Measurements from ENCODE around the gene UNC13A. TPM values are rescaled to one million over a fixed set of nuclear protein-coding genes. Genes with fewer than 3 reads are reported as not detected.
A peak's percentile ranks its signal among the peaks of the same experiment; 100 is the strongest.

UNC13A gene
- total RNA-seq = under 1 TPM; 0.02 to 0.04 TPM

- Mint-ChIP-seq H3K9me3 (no peaks in the 10 kb centered on the region), H3K27me3 (peaks cover 63% of the 10 kb centered on the region), H3K4me1 (peaks cover 7% of the 10 kb centered on the region), H3K36me3 (ENCODE audit: low read depth) (peaks cover 2% of the 10 kb centered on the region), H3K4me3 (no peak within 1 kb of the TSS), H3K27ac (no peak within 1 kb of the TSS)
- peak; percentile 54 for DNase-seq
- ChIA-PET POLR2A (no interaction called here), CTCF (interaction anchor here (0.6 to 1.5 kb wide), 2 partner anchors 244 to 1637 kb away, joined by 3 to 4 read pairs; partner anchors contain the start of gene CCDC124)
Observed at GRCh38 chr19:17687857-17688784, at the start of gene UNC13A. Gene UNC13A, minus strand, starts transcription at chr19:17688354. Its CDS starts 155 bp downstream, at chr19:17688199.

DNA sequence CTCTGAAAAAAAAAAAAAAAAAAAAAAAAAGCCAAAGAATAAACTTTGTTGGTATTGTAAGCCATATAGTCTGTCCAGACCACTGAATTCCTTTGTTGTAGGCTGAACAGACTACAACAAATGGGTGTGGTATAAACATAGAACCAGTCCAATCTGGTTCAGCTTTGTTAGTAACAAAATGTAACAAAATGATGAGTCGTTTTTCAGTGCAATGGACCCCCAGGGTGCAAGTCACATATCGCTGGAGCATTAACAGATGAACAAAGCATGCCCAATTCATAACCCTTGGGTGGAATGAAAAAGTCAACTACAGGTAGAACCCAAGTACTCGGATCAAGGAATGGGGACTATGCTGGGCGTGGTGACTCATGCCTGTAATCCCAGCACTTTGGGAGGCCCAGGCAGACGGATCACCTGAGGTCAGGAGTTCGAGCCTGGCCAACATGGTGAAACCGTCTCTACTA, 49.6 kb upstream of the UNC13A start:
- ChIA-PET POLR2A (no interaction called here), CTCF (interaction anchor here (0.6 to 3.7 kb wide), 3 partner anchors 12 to 124 kb away, joined by 3 to 15 read pairs (median 3); no protein-coding TSS in a partner anchor)
- no peaks in the 10 kb centered on the region for H3K27me3 Mint-ChIP-seq
- H3K36me3 Mint-ChIP-seq (ENCODE audit: low read depth) = peaks cover 20% of the 10 kb centered on the region
- H3K4me1 Mint-ChIP-seq = peaks cover 13% of the 10 kb centered on the region
- no peak overlapping the region for H3K4me3 Mint-ChIP-seq
- DNase-seq = no peak
- no peak overlapping the region for H3K27ac Mint-ChIP-seq
- H3K9me3 Mint-ChIP-seq = no peaks in the 10 kb centered on the region

GRCh38 chr19:17735410-17735809, 47.3 kb upstream of the UNC13A start:
- H3K4me3 Mint-ChIP-seq = no peak overlapping the region
- peaks cover 17% of the 10 kb centered on the region for H3K4me1 Mint-ChIP-seq
- H3K27ac Mint-ChIP-seq = no peak overlapping the region
- H3K36me3 Mint-ChIP-seq (ENCODE audit: low read depth) = peaks cover 36% of the 10 kb centered on the region
- no peaks in the 10 kb centered on the region for H3K9me3 Mint-ChIP-seq
- H3K27me3 Mint-ChIP-seq = no peaks in the 10 kb centered on the region
- no peak for DNase-seq
- ChIA-PET POLR2A (no interaction called here), CTCF (interaction anchor here (0.7 to 1.2 kb wide), 2 partner anchors 17 to 107 kb away, joined by 3 to 8 read pairs; partner anchors contain the start of gene MAP1S)

- no peaks in the 10 kb centered on the region for H3K9me3 Mint-ChIP-seq
- H3K36me3 Mint-ChIP-seq (ENCODE audit: low read depth) = peaks cover 44% of the 10 kb centered on the region
- no peak overlapping the region for H3K4me3 Mint-ChIP-seq
- CTCF ChIA-PET = no interaction called here
- peaks cover 19% of the 10 kb centered on the region for H3K4me1 Mint-ChIP-seq
- H3K27me3 Mint-ChIP-seq = no peaks in the 10 kb centered on the region
- POLR2A ChIA-PET = no interaction called here
- no peak for DNase-seq
- H3K27ac Mint-ChIP-seq = no peak overlapping the region
Observed at GRCh38 chr19:17734146-17734545, 46.0 kb upstream of the UNC13A start.

- peaks cover 16% of the 10 kb centered on the region for H3K4me1 Mint-ChIP-seq
- no peak overlapping the region for H3K27ac Mint-ChIP-seq
- CTCF ChIA-PET = interaction anchor here (1.2 to 4.4 kb wide), 2 partner anchors 9 to 200 kb away, joined by 3 to 20 read pairs; partner anchors contain the start of gene CCDC124
- DNase-seq = no peak
- H3K4me3 Mint-ChIP-seq = no peak overlapping the region
- POLR2A ChIA-PET = no interaction called here
- peaks cover 44% of the 10 kb centered on the region for H3K36me3 Mint-ChIP-seq (ENCODE audit: low read depth)
- H3K9me3 Mint-ChIP-seq = no peaks in the 10 kb centered on the region
- H3K27me3 Mint-ChIP-seq = no peaks in the 10 kb centered on the region
Observed at GRCh38 chr19:17733127-17733526, 45.0 kb upstream of the UNC13A start.

DNA sequence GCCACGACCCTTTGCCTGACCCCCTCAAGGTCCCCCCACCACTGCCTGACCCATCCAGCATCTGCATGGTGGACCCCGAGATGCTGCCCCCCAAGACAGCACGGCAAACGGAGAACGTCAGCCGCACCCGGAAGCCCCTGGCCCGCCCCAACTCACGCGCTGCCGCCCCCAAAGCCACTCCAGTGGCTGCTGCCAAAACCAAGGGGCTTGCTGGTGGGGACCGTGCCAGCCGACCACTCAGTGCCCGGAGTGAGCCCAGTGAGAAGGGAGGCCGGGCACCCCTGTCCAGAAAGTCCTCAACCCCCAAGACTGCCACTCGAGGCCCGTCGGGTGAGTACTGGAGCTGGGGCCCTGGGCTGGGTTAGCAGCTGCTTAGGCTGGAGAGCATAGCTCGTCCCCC, 39.7 kb upstream of the UNC13A start:
- H3K4me1 Mint-ChIP-seq = peaks cover 19% of the 10 kb centered on the region
- H3K27me3 Mint-ChIP-seq = no peaks in the 10 kb centered on the region
- CTCF ChIA-PET = interaction anchor here (0.6 kb wide), 1 partner anchor 11 kb away, joined by 5 read pairs; no protein-coding TSS in a partner anchor
- no peak for DNase-seq
- no peak overlapping the region for H3K4me3 Mint-ChIP-seq
- POLR2A ChIA-PET = no interaction called here
- no peak overlapping the region for H3K27ac Mint-ChIP-seq
- H3K9me3 Mint-ChIP-seq = no peaks in the 10 kb centered on the region
- H3K36me3 Mint-ChIP-seq (ENCODE audit: low read depth) = peaks cover 45% of the 10 kb centered on the region

- H3K36me3 Mint-ChIP-seq (ENCODE audit: low read depth) = peaks cover 43% of the 10 kb centered on the region
- H3K27ac Mint-ChIP-seq = no peak overlapping the region
- peaks cover 19% of the 10 kb centered on the region for H3K4me1 Mint-ChIP-seq
- H3K27me3 Mint-ChIP-seq = no peaks in the 10 kb centered on the region
- DNase-seq = no peak
- ChIA-PET CTCF (interaction anchor here (3.1 kb wide), 1 partner anchor 11 kb away, joined by 15 read pairs; no protein-coding TSS in a partner anchor), POLR2A (no interaction called here)
- no peaks in the 10 kb centered on the region for H3K9me3 Mint-ChIP-seq
- H3K4me3 Mint-ChIP-seq = no peak overlapping the region
Observed at GRCh38 chr19:17726964-17727773, 39.0 kb upstream of the UNC13A start.

GRCh38 chr19:17726136-17726741, 38.1 kb upstream of the UNC13A start:
- POLR2A ChIA-PET = no interaction called here
- CTCF ChIA-PET = interaction anchor here (0.8 to 3.1 kb wide), 5 partner anchors 12 to 206 kb away, joined by 3 to 15 read pairs (median 3); partner anchors contain the start of gene CCDC124
- Mint-ChIP-seq H3K36me3 (ENCODE audit: low read depth) (peaks cover 39% of the 10 kb centered on the region), H3K9me3 (no peaks in the 10 kb centered on the region), H3K4me1 (peaks cover 22% of the 10 kb centered on the region), H3K27ac (no peak overlapping the region), H3K4me3 (no peak overlapping the region), H3K27me3 (no peaks in the 10 kb centered on the region)
- DNase-seq = no peak

DNA sequence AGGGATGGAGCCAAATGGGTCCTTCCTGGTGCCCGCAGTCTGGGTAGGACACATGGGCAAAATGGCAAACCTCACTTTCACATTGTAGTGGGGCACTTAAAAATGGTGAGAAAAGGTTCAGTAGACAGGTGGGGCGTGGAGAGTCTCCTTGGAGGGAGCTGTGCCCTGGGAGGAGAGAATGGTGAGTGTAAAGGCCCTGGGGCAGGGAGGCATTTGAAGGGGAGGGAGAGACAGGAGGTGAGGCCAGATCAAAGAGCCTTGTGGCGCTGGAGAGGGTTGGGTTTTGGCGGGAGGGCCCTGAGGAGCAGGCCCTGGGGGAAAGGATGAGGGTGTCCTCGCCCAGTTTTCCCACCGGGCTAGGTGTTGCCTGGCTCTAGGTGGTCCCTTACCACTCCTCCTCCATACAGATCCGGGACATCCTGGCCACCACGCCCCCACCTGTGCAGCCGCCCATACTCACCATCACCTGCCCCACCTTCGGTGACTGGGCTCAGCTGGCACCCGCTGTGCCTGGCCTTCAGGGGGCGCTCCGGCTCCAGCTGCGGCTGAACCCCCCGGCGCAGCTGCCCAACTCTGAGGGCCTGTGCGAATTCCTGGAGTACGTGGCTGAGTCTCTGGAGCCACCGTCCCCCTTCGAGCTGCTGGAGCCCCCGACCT, 37.4 kb upstream of the UNC13A start:
- no peak for DNase-seq
- Mint-ChIP-seq H3K27me3 (no peaks in the 10 kb centered on the region), H3K27ac (no peak overlapping the region), H3K4me1 (peaks cover 24% of the 10 kb centered on the region), H3K9me3 (no peaks in the 10 kb centered on the region), H3K4me3 (no peak overlapping the region), H3K36me3 (ENCODE audit: low read depth) (peaks cover 33% of the 10 kb centered on the region)
- ChIA-PET POLR2A (no interaction called here), CTCF (interaction anchor here (0.7 to 3.1 kb wide), 7 partner anchors 10 to 207 kb away, joined by 3 to 15 read pairs (median 3); partner anchors contain the start of gene CCDC124)

DNA sequence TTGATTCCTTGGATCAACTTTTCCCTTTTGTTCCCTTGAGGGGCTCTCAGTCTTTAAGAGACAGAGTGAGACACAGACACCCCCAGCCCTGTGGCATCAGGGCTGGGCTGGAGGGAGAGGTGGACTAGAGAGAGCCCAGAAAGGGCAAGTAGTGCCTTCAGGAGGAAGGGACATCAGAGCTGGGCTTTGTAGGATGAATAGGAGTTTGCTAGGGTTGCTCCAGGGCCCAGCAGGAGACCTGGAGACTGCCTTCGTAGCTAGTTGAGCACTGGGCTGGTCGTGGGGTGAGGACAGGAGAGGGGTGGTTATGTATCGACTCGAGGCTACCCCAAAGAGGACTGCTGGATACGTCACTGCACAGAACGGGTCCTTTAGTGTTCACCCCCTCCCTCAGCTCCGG, 36.5 kb upstream of the UNC13A start:
- no peak overlapping the region for H3K27ac Mint-ChIP-seq
- ChIA-PET CTCF (interaction anchor here (0.7 to 3.1 kb wide), 7 partner anchors 9 to 207 kb away, joined by 3 to 15 read pairs (median 3); partner anchors contain the start of gene CCDC124), POLR2A (no interaction called here)
- no peaks in the 10 kb centered on the region for H3K27me3 Mint-ChIP-seq
- no peak overlapping the region for H3K4me3 Mint-ChIP-seq
- no peak for DNase-seq
- H3K9me3 Mint-ChIP-seq = no peaks in the 10 kb centered on the region
- H3K4me1 Mint-ChIP-seq = peaks cover 25% of the 10 kb centered on the region
- peaks cover 26% of the 10 kb centered on the region for H3K36me3 Mint-ChIP-seq (ENCODE audit: low read depth)

DNA sequence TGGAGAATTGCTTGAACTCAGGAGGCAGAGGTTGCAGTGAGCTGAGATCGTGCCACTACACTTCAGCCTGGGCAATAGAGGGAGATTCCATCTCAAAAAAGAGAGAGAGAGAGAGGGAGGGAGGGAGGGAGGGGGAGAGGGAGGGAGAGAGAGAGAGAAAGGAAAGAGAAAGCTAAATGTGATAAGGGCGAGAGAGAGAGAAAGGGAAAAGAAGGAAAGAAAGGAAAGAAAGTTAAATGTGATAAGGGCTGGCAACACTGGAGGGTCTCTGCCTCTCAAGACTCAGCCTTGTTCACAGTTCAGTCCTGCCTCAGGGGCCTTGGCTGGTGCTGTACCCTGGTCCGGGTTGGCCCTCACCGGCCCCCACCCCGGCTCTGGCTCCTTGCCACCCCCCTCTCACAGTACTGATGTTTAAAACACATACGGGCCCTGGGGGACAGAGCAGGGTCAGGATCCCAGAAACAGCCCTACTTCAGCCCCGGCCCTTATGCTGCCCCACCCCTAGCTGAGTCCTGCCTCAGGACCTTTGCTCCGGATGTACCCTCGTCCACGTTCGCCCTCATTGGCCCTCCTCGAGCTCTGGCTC, 34.6 kb upstream of the UNC13A start:
- POLR2A ChIA-PET = no interaction called here
- CTCF ChIA-PET = interaction anchor here (0.9 to 1.8 kb wide), 4 partner anchors 16 to 210 kb away, joined by 3 to 4 read pairs (median 4); partner anchors contain the start of gene CCDC124
- Mint-ChIP-seq H3K4me1 (peaks cover 36% of the 10 kb centered on the region), H3K4me3 (no peak overlapping the region), H3K27me3 (no peaks in the 10 kb centered on the region), H3K27ac (no peak overlapping the region), H3K9me3 (no peaks in the 10 kb centered on the region), H3K36me3 (ENCODE audit: low read depth) (peaks cover 23% of the 10 kb centered on the region)
- DNase-seq = no peak

All from activated CD4-positive, alpha-beta T cell treated with anti-CD3 and anti-CD28 coated beads, Interleukin-2, amount 10 ng/mL, durations not matched to agents 7 days and 5 days (primary cell).